Measurements from ENCODE around the gene TMCC2. TPM values are rescaled to one million over a fixed set of nuclear protein-coding genes. Genes with fewer than 3 reads are reported as not detected.

TMCC2 gene
- total and polyA plus RNA-seq, 2 of the 4 experiments (the other 2 are of a cell fraction): 2.0 to 4.2 TPM

DNA sequence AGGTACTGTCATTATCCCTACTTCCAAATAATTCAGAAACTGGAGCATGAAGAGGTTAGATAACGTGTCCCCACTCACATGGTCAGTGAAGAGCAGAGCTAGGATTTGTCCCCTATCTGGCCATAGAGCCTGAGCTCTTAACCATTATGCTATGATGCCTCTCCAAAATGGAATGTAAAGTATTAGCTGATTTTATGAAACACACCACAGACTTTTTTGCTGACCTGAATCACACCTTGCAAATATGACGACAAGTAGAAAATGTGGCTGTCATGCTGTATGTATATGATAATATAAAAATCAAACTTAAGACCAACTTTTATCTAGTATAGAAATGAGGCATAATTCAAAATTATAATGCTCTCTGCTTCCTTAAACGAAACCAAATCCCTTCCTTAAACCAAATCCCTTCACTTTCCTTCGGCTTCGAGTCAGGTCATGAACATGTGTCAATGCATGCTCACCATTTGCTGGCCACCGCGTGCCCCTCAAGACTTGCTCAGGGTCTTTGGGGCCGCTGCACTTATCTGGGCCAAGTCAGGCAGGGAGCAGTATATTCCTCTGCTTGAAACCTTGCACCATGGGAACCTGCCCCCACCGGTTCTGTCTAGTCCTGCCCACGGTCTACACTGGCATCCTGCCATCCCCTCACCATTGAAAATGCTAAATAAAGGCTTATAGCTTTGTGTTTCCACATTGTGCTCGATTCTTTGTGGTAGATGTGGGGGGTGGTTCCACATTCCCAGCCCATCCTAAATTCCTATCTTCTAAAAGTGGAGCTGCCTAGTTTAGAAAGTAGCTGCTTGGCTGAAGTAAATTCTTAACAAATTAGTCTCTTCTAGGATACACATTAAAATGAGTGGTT lies 1.6 kb upstream of the TMCC2 start:
- Histone ChIP-seq H2BK20ac (ENCODE audit: low read depth, low read length) (no peak overlapping the region), H4K91ac (ENCODE audit: insufficient read depth, low read depth, low read length) (no peak overlapping the region), H4K8ac (ENCODE audit: low read depth in 2 of 2, low read length in 2 of 2) (no peak overlapping the region), H3K18ac (ENCODE audit: low read depth, low read length) (no peak overlapping the region), H4K5ac (ENCODE audit: low read depth, low read length) (no peak overlapping the region), H3K9ac (ENCODE audit: low read depth, low read length) (no peak overlapping the region), H3K4me3 (ENCODE audit: insufficient read depth, low read depth, low read length) (no peak overlapping the region), H3K36me3 (ENCODE audit: control insufficient read depth, insufficient read depth, low read length) (no peaks in the 10 kb centered on the region), H3K79me1 (ENCODE audit: low read depth in 1 of 2, low read length in 2 of 2) (no peaks in the 10 kb centered on the region), H3K4me1 (ENCODE audit: control insufficient read depth, insufficient read depth, low read length) (peaks cover 14% of the 10 kb centered on the region), H2BK120ac (ENCODE audit: low read depth, low read length) (no peak overlapping the region), H3K14ac (replicated peaks; ENCODE audit: low read depth, low read length) (no peak overlapping the region), H3K27me3 (ENCODE audit: control insufficient read depth, insufficient read depth, low read length) (no peaks in the 10 kb centered on the region), H3K9me3 (ENCODE audit: control insufficient read depth, insufficient read depth, low read length) (no peaks in the 10 kb centered on the region), H2BK15ac (ENCODE audit: low read depth, low read length) (no peak overlapping the region), H2AK9ac (replicated peaks; ENCODE audit: low read depth, low read length, poor library complexity) (no peak overlapping the region), H3K4me2 (ENCODE audit: low read depth, low read length) (peak overlapping the region; percentile 95; the same call in 1 of the 2 replicates), H2AK5ac (ENCODE audit: low read depth, low read length) (0 out of 2 replicates have a peak overlapping the region, but pooled peaks have one; percentile 14), H3K56ac (ENCODE audit: extremely low read depth, insufficient read depth, low read length) (no peak overlapping the region), H3K4ac (ENCODE audit: low read depth, low read length) (no peak overlapping the region), H3K9me1 (ENCODE audit: insufficient read depth, low read length) (peaks cover 8% of the 10 kb centered on the region; the same call in 1 of the 2 replicates), H3K23ac (ENCODE audit: low read depth, low read length) (no peak overlapping the region; the same call in 1 of the 2 replicates), H3K27ac (ENCODE audit: insufficient read depth, low read length) (no peak overlapping the region), H4K20me1 (ENCODE audit: insufficient read depth, low read length) (no peaks in the 10 kb centered on the region; the same call in 1 of the 2 replicates), H2BK5ac (ENCODE audit: low read depth, low read length, poor library complexity, severe bottlenecking) (no peak overlapping the region), H2AFZ (replicated peaks; ENCODE audit: low read length, poor library complexity) (no peak overlapping the region)
- intact Hi-C loops (cut with micrococcal nuclease): loop anchor here (5.0 kb wide), 1 partner anchor 84 kb away; no protein-coding TSS in a partner anchor
- dilution Hi-C loops (cut with HindIII; ENCODE audit: low sequenced_read_pairs, unreplicated experiment): no loop called here
- no TSS peak for BruUV-seq (replicated peaks)
- ATAC-seq (ENCODE audit: low read depth) (no peak), DNase-seq (no peak)
- in situ Hi-C loops (cut with MboI; ENCODE audit: low sequenced_read_pairs): no loop called here
- ChIA-PET CTCF (no interaction called here), POLR2A (ENCODE audit: unreplicated experiment) (no interaction called here)
- 78 to 100% methylated on average over 1 to 5 of the region's 11 CpGs for WGBS, 2 experiments (ENCODE audit: extremely low coverage in 2 of 2, insufficient read length in 1 of 2)
- TF ChIP-seq MAFK (IDR thresholded peaks at IDR 0.05; ENCODE audit: low read depth, low read length) (peak; percentile 55; the same call in 1 of the 2 replicates), BHLHE40 (IDR thresholded peaks at IDR 0.05; ENCODE audit: low read depth, low read length) (no peak)
